Gastrocnemius medialis (tissue), 4 donors: Measurements from ENCODE around the gene SNAP25.

ENCODE experiments used
- CTCF ChIP-seq, 5 experiments: fragments of 450-650 bp in 3 of 5; fragments of 200-600 bp in 2 of 5; sonication (generic) in 2 of 5; IDR thresholded peaks in 4 of 5; conservative IDR thresholded peaks in 1 of 5; 1 replicate in 4 of 5; 2 replicates in 1 of 5; pipeline ENCODE4 v1.5.1; 2016 to 2019; ENCODE audit warnings: antibody characterized with exemption in 5 of 5, mild to moderate bottlenecking in 3 of 5, moderate library complexity in 3 of 5
- POLR2A ChIP-seq, 2 donors: fragments of 450-650 bp; IDR thresholded peaks; one replicate each; pipeline ENCODE4 v1.6.1; 2017; ENCODE audit warnings: antibody characterized with exemption in 2 of 2, mild to moderate bottlenecking in 2 of 2, moderate library complexity in 2 of 2

GRCh38 chr20:10322073-10323012, 103.7 kb downstream of the SNAP25 start:
- no peak for TF ChIP-seq CTCF (IDR thresholded peaks at IDR 0.05 in 4 of 5, conservative IDR thresholded peaks at IDR 0.05 in 1 of 5)
- TF ChIP-seq POLR2A (IDR thresholded peaks at IDR 0.05) = no peak
